OCI-LY3 (cell line): ENCODE data around the gene PNLIPRP1.

Source experiments
- CTCF ChIP-seq: fragments of 200-600, 300-600 bp; sonication (generic); IDR thresholded peaks from 2 replicates; pipeline ENCODE4 v1.5.1; 2014; ENCODE audit warnings: antibody characterized with exemption, low read length, low read depth
- EZH2phosphoT487 ChIP-seq: fragments of 200-600 bp; shearing (Covaris generic); IDR thresholded peaks from 2 replicates; pipeline ENCODE4 v1.6.1; 2018; ENCODE audit warnings: antibody characterized with exemption, mixed run types, low read depth

GRCh38 chr10:116542007-116542677 is 48.6 kb upstream of the PNLIPRP1 start:
- TF ChIP-seq CTCF (no peak), EZH2phosphoT487 (no peak)
